HG02623 (cell line): ENCODE measurements around the gene KLHDC3.
"Not testable (repeated sequence)": the region's sequence is repeated elsewhere in the genome, so short reads cannot be mapped to it uniquely, and the experiment has no call there.

Source experiments
- ATAC-seq: cut with Tn5 transposase; IDR thresholded peaks from one replicate; pipeline ENCODE4 v1.9.1; 2021; ENCODE audit warnings: moderate library complexity; ENCODE audit not compliant: unreplicated experiment

KLHDC3 gene

GRCh38 chr6:42988486-42989020 lies 25.5 kb upstream of the KLHDC3 start:
- ATAC-seq: no peak

- ATAC-seq: no peak
Measured at GRCh38 chr6:42989923-42990322, 24.1 kb upstream of the KLHDC3 start.

- ATAC-seq: no peak
Measured at GRCh38 chr6:42993445-42993844, 20.6 kb upstream of the KLHDC3 start.

GRCh38 chr6:42996513-42996912 lies 17.5 kb upstream of the KLHDC3 start:
- ATAC-seq: no peak

GRCh38 chr6:42998205-42998604 lies 15.8 kb upstream of the KLHDC3 start:
- not testable (repeated sequence) for ATAC-seq

- no peak for ATAC-seq
Measured at GRCh38 chr6:43001843-43002242, 12.2 kb upstream of the KLHDC3 start.

GRCh38 chr6:43005844-43006243 lies 8.2 kb upstream of the KLHDC3 start:
- ATAC-seq: no peak

- ATAC-seq: no peak
Measured at GRCh38 chr6:43006251-43006650, 7.8 kb upstream of the KLHDC3 start.

- no peak for ATAC-seq
Measured at GRCh38 chr6:43007126-43007525, 6.9 kb upstream of the KLHDC3 start.

GRCh38 chr6:43009124-43009523 lies 4.9 kb upstream of the KLHDC3 start:
- no peak for ATAC-seq

GRCh38 chr6:43011207-43011606 lies 2.8 kb upstream of the KLHDC3 start:
- no peak for ATAC-seq

- ATAC-seq: no peak
Measured at GRCh38 chr6:43012364-43012763, 1.7 kb upstream of the KLHDC3 start.

- ATAC-seq: peak; percentile 11
Measured at GRCh38 chr6:43013097-43013842, 779 bp upstream of the KLHDC3 start.

- no peak for ATAC-seq
Measured at GRCh38 chr6:43014434-43014909, 423 bp downstream of the KLHDC3 start.

- no peak for ATAC-seq
Measured at GRCh38 chr6:43016176-43016942, 2.3 kb downstream of the KLHDC3 start.

GRCh38 chr6:43016943-43017334 lies 2.9 kb downstream of the KLHDC3 start:
- no peak for ATAC-seq

- ATAC-seq: no peak
Measured at GRCh38 chr6:43019152-43019551, 5.1 kb downstream of the KLHDC3 start.

- no peak for ATAC-seq
Measured at GRCh38 chr6:43020052-43020705, 6.1 kb downstream of the KLHDC3 start.

GRCh38 chr6:43020847-43021246 lies 6.8 kb downstream of the KLHDC3 start:
- no peak for ATAC-seq

- peak; percentile 79 for ATAC-seq
Measured at GRCh38 chr6:43021270-43022047, 7.4 kb downstream of the KLHDC3 start, which contains the start of gene RRP36. TSS of gene RRP36 (plus strand) at chr6:43021623. CDS start at chr6:43021655, 32 bp downstream.

GRCh38 chr6:43024436-43024835 lies 10.4 kb downstream of the KLHDC3 start:
- no peak for ATAC-seq
